HEK293 (cell line): ENCODE data around the gene PMAIP1.

ENCODE experiments used
- CTCF ChIA-PET: fragments of 350-600 bp; formaldehyde crosslinking; extraction: SDS; loops from one replicate; lab custom pipeline; 2021; ENCODE audit warnings: antibody characterized with exemption; lab: Yijun Ruan, JAX
- POLR2A ChIA-PET: fragments of 300-600 bp; formaldehyde crosslinking; extraction: SDS; loops from one replicate; lab custom pipeline; 2020; ENCODE audit warnings: antibody characterized with exemption, inconsistent platforms; lab: Yijun Ruan, JAX
- H3K27ac ChIP-seq: fragments of 200-500 bp; sonication (Bioruptor generic); 2 replicates; pipeline ENCODE4 v1.5.1; 2014; ENCODE audit warnings: low read depth, low read length, control low read depth, inconsistent platforms; ENCODE audit errors: extremely low read depth
- H3K36me3 ChIP-seq, 2 experiments: fragments of 200-500 bp in 1 of 2; sonication (Bioruptor generic) in 1 of 2; 1 replicate in 1 of 2; 2 replicates in 1 of 2; pipeline ENCODE4 v1.5.1; 2014 to 2017; ENCODE audit warnings: inconsistent platforms in 2 of 2, low read length in 2 of 2; ENCODE audit not compliant: control insufficient read depth in 2 of 2, insufficient read depth in 1 of 2
- H3K4me1 ChIP-seq: fragments of 200-500 bp; sonication (Bioruptor generic); 2 replicates; pipeline ENCODE4 v1.5.1; 2014; ENCODE audit warnings: mild to moderate bottlenecking, low read length, inconsistent platforms; ENCODE audit not compliant: control insufficient read depth, insufficient read depth
- H3K4me3 ChIP-seq: 2 replicates; pipeline ENCODE4 v1.5.1; 2011; ENCODE audit warnings: low read depth, mild to moderate bottlenecking, control low read depth, low read length, moderate library complexity
- H3K9me3 ChIP-seq: fragments of 200-500 bp; sonication (Bioruptor generic); 2 replicates; pipeline ENCODE4 v1.5.1; 2014; ENCODE audit warnings: low read depth, low read length, inconsistent platforms; ENCODE audit not compliant: control insufficient read depth, insufficient read depth
- HOXD13 ChIP-seq: sonication (generic); formaldehyde crosslinking; IDR thresholded peaks from 2 replicates; pipeline ENCODE4 v1.8.0; 2022; ENCODE audit warnings: missing genetic modification reagents, borderline replicate concordance
- ZBTB1 ChIP-seq: fragments of 450-650 bp; formaldehyde crosslinking; IDR thresholded peaks from 2 replicates; pipeline ENCODE4 v1.5.1; 2016; ENCODE audit warnings: missing biosample characterization, missing genetic modification characterization
- ZEB2 ChIP-seq: fragments of 450-650 bp; formaldehyde crosslinking; IDR thresholded peaks from 2 replicates; pipeline ENCODE4 v1.5.1; 2016; ENCODE audit warnings: missing biosample characterization, missing genetic modification characterization
- ZNF19 ChIP-seq: fragments of 450-650 bp; formaldehyde crosslinking; IDR thresholded peaks from 2 replicates; pipeline ENCODE4; 2016; ENCODE audit warnings: missing biosample characterization, missing genetic modification characterization, low read depth
- ZNF221 ChIP-seq: fragments of 450-650 bp; formaldehyde crosslinking; IDR thresholded peaks from 2 replicates; pipeline ENCODE4 v1.5.1; 2017; ENCODE audit warnings: missing biosample characterization, missing genetic modification characterization, borderline replicate concordance
- ZNF266 ChIP-seq: fragments of 450-650 bp; formaldehyde crosslinking; IDR thresholded peaks from 2 replicates; pipeline ENCODE4 v1.5.1; 2016; ENCODE audit warnings: missing biosample characterization, missing genetic modification characterization, low read depth
- ZNF416 ChIP-seq: fragments of 450-650 bp; formaldehyde crosslinking; IDR thresholded peaks from 2 replicates; pipeline ENCODE4 v1.5.1; 2016; ENCODE audit warnings: missing biosample characterization, missing genetic modification characterization
- ZNF514 ChIP-seq: fragments of 450-650 bp; formaldehyde crosslinking; IDR thresholded peaks from 2 replicates; pipeline ENCODE4 v1.5.1; 2016; ENCODE audit warnings: missing biosample characterization, missing genetic modification characterization
- ZNF571 ChIP-seq: fragments of 450-650 bp; formaldehyde crosslinking; IDR thresholded peaks from 2 replicates; pipeline ENCODE4 v1.5.0; 2017; ENCODE audit warnings: missing biosample characterization, missing genetic modification characterization
- ZNF626 ChIP-seq: fragments of 450-650 bp; sonication (Bioruptor Pico); formaldehyde crosslinking; IDR thresholded peaks from 2 replicates; pipeline ENCODE4 v1.5.1; 2018; ENCODE audit warnings: missing biosample characterization, missing genetic modification characterization, inconsistent platforms
- ZNF660 ChIP-seq: fragments of 450-650 bp; IDR thresholded peaks from 2 replicates; pipeline ENCODE4 v1.5.1; 2018; ENCODE audit warnings: missing biosample characterization, mild to moderate bottlenecking, missing genetic modification characterization
- ZNF664 ChIP-seq: fragments of 450-650 bp; formaldehyde crosslinking; IDR thresholded peaks from 2 replicates; pipeline ENCODE4 v1.5.1; 2016; ENCODE audit warnings: missing biosample characterization, missing genetic modification characterization
- ZNF776 ChIP-seq: fragments of 450-650 bp; formaldehyde crosslinking; IDR thresholded peaks from 2 replicates; pipeline ENCODE4 v1.5.0; 2017; ENCODE audit warnings: missing biosample characterization, missing genetic modification characterization, borderline replicate concordance
- ZNF785 ChIP-seq: fragments of 450-650 bp; formaldehyde crosslinking; IDR thresholded peaks from 2 replicates; pipeline ENCODE4 v1.5.1; 2016; ENCODE audit warnings: missing biosample characterization, missing genetic modification characterization
- ZNF830 ChIP-seq: fragments of 450-650 bp; IDR thresholded peaks from 2 replicates; pipeline ENCODE4 v1.5.0; 2018; ENCODE audit warnings: missing biosample characterization, missing genetic modification characterization, low read depth, mild to moderate bottlenecking, moderate library complexity
- ZNF837 ChIP-seq: fragments of 450-650 bp; formaldehyde crosslinking; IDR thresholded peaks from 2 replicates; pipeline ENCODE4 v1.5.1; 2016; ENCODE audit warnings: missing biosample characterization, missing genetic modification characterization
- ZSCAN23 ChIP-seq: fragments of 450-650 bp; formaldehyde crosslinking; IDR thresholded peaks from 2 replicates; pipeline ENCODE4 v1.5.1; 2016; ENCODE audit warnings: missing biosample characterization, missing genetic modification characterization
- TF ChIP-seq, protein P1 (sequence below): fragments of 450-650 bp; formaldehyde crosslinking; IDR thresholded peaks from 2 replicates; pipeline ENCODE4 v1.5.1; 2017; ENCODE audit warnings: missing biosample characterization, missing genetic modification characterization
- TF ChIP-seq, protein P2 (sequence below): fragments of 450-650 bp; formaldehyde crosslinking; IDR thresholded peaks from 2 replicates; pipeline ENCODE4 v1.5.1; 2016; ENCODE audit warnings: missing biosample characterization, missing genetic modification characterization
- TF ChIP-seq, protein P3 (sequence below): fragments of 450-650 bp; formaldehyde crosslinking; IDR thresholded peaks from 2 replicates; pipeline ENCODE4 v1.5.1; 2016; ENCODE audit warnings: missing biosample characterization, missing genetic modification characterization
- TF ChIP-seq, protein P4 (sequence below): fragments of 450-650 bp; formaldehyde crosslinking; IDR thresholded peaks from 2 replicates; pipeline ENCODE4 v1.5.1; 2017; ENCODE audit warnings: missing biosample characterization, missing genetic modification characterization
- TF ChIP-seq, protein P5 (sequence below): fragments of 450-650 bp; formaldehyde crosslinking; IDR thresholded peaks from 2 replicates; pipeline ENCODE4 v1.5.1; 2016; ENCODE audit warnings: missing biosample characterization, missing genetic modification characterization

PMAIP1 gene

DNA sequence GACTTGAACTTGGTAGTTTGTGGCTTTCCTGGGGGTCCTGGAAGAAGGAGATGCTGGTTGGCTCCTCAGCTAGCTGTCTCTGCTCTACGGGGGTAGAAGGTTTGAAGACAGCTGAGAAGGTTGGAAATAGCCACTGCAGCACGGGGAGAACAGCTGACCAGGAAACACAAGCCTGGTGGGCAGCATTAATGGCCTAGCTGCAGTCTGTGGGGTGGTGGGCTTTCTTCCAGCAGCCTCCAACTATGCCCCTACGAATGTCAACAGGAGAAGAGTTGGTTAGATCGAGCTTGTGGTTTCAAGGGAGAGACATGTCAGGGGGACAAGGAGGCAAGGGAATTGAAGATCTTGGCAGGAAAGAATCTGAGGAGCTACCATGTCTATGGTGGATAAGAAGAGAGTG, 38.9 kb downstream of the PMAIP1 start (continued):
- no peak for TF ChIP-seq ZNF221 (tag by site-specific recombination)
- TF ChIP-seq ZNF660 (tag by site-specific recombination) = no peak
- no peak for TF ChIP-seq ZNF785 (tag by site-specific recombination)

DNA sequence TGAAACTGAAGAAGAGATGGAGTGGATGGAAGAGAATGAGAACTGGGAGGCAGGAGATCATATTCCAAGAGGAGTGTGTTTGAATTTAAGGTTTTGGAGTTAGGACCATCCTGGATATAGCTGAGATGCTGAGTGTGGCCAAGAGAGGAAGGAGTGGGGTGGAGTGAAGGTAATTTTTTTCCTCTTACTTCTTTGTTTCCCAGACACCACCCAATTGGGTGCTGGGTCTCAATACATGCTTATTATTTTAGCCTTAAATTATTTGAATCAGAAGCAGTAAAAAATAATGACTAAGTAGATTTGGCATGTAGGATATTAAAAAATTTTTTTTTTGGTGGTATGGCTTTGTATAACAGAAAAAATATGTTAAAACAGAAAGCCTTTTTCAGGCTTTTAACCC, 39.3 kb downstream of the PMAIP1 start:
- H3K4me3 ChIP-seq = no peak overlapping the region
- TF ChIP-seq ZNF514 (tag by site-specific recombination) (no peak), ZNF776 (no peak), ZBTB1 (tag by site-specific recombination) (no peak), ZSCAN23 (tag by site-specific recombination) (no peak)
- TF ChIP-seq, protein P1, sequence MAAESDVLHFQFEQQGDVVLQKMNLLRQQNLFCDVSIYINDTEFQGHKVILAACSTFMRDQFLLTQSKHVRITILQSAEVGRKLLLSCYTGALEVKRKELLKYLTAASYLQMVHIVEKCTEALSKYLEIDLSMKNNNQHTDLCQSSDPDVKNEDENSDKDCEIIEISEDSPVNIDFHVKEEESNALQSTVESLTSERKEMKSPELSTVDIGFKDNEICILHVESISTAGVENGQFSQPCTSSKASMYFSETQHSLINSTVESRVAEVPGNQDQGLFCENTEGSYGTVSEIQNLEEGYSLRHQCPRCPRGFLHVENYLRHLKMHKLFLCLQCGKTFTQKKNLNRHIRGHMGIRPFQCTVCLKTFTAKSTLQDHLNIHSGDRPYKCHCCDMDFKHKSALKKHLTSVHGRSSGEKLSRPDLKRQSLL (tag by site-specific recombination) = no peak
- TF ChIP-seq, protein P2, sequence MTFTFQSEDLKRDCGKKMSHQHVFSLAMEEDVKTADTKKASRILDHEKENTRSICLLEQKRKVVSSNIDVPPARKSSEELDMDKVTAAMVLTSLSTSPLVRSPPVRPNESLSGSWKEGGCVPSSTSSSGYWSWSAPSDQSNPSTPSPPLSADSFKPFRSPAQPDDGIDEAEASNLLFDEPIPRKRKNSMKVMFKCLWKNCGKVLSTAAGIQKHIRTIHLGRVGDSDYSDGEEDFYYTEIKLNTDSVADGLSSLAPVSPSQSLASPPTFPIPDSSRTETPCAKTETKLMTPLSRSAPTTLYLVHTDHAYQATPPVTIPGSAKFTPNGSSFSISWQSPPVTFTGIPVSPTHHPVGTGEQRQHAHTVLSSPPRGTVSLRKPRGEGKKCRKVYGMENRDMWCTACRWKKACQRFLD (tag by site-specific recombination) = no peak
- CTCF ChIA-PET = interaction anchor here (1.1 kb wide), 1 partner anchor 12 kb away, joined by 3 read pairs; no protein-coding TSS in a partner anchor
- POLR2A ChIA-PET = interaction anchor here (0.6 to 0.7 kb wide), 2 partner anchors 24 to 546 kb away, joined by 3 to 4 read pairs; no protein-coding TSS in a partner anchor
- no peaks in the 10 kb centered on the region for H3K36me3 ChIP-seq
- no peaks in the 10 kb centered on the region for H3K4me1 ChIP-seq
- no peaks in the 10 kb centered on the region for H3K9me3 ChIP-seq
- H3K27ac ChIP-seq = no peak overlapping the region

DNA sequence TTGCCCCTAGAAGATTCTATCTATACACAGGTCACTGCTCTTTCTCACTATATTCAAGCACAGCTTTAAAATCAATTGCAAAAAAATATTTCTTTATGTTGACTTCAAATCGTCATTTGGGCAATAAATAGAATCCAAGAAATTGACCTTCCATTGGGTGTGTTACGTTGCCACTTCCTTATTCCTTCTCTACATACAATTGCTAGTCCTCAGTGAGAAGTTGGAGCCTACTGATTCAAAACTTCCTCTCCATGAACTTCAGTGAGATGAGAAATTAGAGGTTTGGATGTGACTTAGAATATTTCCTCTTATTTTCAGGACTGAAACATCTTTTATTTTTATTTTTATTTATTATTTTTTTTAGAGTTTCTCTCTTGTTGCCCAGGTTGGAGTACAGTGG, 40.3 kb downstream of the PMAIP1 start:
- H3K4me1 ChIP-seq = no peaks in the 10 kb centered on the region
- H3K36me3 ChIP-seq = no peaks in the 10 kb centered on the region
- POLR2A ChIA-PET = no interaction called here
- no peak for TF ChIP-seq ZNF830 (tag by site-specific recombination)
- TF ChIP-seq HOXD13 (CRISPR knock-in tag) = no peak
- TF ChIP-seq, protein P3, sequence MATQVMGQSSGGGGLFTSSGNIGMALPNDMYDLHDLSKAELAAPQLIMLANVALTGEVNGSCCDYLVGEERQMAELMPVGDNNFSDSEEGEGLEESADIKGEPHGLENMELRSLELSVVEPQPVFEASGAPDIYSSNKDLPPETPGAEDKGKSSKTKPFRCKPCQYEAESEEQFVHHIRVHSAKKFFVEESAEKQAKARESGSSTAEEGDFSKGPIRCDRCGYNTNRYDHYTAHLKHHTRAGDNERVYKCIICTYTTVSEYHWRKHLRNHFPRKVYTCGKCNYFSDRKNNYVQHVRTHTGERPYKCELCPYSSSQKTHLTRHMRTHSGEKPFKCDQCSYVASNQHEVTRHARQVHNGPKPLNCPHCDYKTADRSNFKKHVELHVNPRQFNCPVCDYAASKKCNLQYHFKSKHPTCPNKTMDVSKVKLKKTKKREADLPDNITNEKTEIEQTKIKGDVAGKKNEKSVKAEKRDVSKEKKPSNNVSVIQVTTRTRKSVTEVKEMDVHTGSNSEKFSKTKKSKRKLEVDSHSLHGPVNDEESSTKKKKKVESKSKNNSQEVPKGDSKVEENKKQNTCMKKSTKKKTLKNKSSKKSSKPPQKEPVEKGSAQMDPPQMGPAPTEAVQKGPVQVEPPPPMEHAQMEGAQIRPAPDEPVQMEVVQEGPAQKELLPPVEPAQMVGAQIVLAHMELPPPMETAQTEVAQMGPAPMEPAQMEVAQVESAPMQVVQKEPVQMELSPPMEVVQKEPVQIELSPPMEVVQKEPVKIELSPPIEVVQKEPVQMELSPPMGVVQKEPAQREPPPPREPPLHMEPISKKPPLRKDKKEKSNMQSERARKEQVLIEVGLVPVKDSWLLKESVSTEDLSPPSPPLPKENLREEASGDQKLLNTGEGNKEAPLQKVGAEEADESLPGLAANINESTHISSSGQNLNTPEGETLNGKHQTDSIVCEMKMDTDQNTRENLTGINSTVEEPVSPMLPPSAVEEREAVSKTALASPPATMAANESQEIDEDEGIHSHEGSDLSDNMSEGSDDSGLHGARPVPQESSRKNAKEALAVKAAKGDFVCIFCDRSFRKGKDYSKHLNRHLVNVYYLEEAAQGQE (tag by site-specific recombination) = no peak
- no peak for TF ChIP-seq ZBTB1 (tag by site-specific recombination)
- no peak for TF ChIP-seq ZNF571 (tag by site-specific recombination)
- no peak for TF ChIP-seq ZNF837
- no peak for TF ChIP-seq ZNF266 (tag by site-specific recombination)
- TF ChIP-seq ZNF19 = no peak
- TF ChIP-seq ZEB2 = no peak
- TF ChIP-seq ZNF416 (tag by site-specific recombination) = no peak
- TF ChIP-seq ZNF626 (tag by site-specific recombination) = no peak
- TF ChIP-seq, protein P4, sequence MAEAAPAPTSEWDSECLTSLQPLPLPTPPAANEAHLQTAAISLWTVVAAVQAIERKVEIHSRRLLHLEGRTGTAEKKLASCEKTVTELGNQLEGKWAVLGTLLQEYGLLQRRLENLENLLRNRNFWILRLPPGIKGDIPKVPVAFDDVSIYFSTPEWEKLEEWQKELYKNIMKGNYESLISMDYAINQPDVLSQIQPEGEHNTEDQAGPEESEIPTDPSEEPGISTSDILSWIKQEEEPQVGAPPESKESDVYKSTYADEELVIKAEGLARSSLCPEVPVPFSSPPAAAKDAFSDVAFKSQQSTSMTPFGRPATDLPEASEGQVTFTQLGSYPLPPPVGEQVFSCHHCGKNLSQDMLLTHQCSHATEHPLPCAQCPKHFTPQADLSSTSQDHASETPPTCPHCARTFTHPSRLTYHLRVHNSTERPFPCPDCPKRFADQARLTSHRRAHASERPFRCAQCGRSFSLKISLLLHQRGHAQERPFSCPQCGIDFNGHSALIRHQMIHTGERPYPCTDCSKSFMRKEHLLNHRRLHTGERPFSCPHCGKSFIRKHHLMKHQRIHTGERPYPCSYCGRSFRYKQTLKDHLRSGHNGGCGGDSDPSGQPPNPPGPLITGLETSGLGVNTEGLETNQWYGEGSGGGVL (tag by site-specific recombination) = no peak
- no peak for TF ChIP-seq ZNF664 (tag by site-specific recombination)
- TF ChIP-seq, protein P5, sequence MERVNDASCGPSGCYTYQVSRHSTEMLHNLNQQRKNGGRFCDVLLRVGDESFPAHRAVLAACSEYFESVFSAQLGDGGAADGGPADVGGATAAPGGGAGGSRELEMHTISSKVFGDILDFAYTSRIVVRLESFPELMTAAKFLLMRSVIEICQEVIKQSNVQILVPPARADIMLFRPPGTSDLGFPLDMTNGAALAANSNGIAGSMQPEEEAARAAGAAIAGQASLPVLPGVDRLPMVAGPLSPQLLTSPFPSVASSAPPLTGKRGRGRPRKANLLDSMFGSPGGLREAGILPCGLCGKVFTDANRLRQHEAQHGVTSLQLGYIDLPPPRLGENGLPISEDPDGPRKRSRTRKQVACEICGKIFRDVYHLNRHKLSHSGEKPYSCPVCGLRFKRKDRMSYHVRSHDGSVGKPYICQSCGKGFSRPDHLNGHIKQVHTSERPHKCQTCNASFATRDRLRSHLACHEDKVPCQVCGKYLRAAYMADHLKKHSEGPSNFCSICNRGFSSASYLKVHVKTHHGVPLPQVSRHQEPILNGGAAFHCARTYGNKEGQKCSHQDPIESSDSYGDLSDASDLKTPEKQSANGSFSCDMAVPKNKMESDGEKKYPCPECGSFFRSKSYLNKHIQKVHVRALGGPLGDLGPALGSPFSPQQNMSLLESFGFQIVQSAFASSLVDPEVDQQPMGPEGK (tag by site-specific recombination) = no peak
- CTCF ChIA-PET = interaction anchor here (0.6 to 1.1 kb wide), 2 partner anchors 13 to 481 kb away, joined by 3 read pairs; no protein-coding TSS in a partner anchor
- H3K9me3 ChIP-seq = no peaks in the 10 kb centered on the region
- no peak overlapping the region for H3K4me3 ChIP-seq
- no peak overlapping the region for H3K27ac ChIP-seq
